ENCODE data around the gene S100A12. TPM values are rescaled to one million over a fixed set of nuclear protein-coding genes. Genes with fewer than 3 reads are reported as not detected.

S100A12 gene
- total RNA-seq, 1 donor from 2014 or later: 63.8 TPM

- no peak for DNase-seq
These were observed 50.5 kb downstream of the S100A12 start for GRCh38 chr1:153324912-153325311.

Small RNA genes lying within 50 kb of the gene (small RNA-seq; reads per million reads assigned to genes)
- not detected for gene RNU6-160P (ENCODE audit: low replicate concordance)
- not detected for gene S100A15A (ENCODE audit: low replicate concordance)

Other genes with a start within 250 kb of the S100A12 start
- 13.6 TPM for gene SPRR2G, start 224.7 kb downstream of the S100A12 start, total RNA-seq
- not detected for gene LELP1, start 172.2 kb downstream of the S100A12 start, total RNA-seq
- 187 TPM for gene PRR9, start 158.0 kb downstream of the S100A12 start, total RNA-seq
- 39.6 TPM for gene LORICRIN, start 115.9 kb downstream of the S100A12 start, total RNA-seq
- 4.4 TPM for gene PGLYRP3, start 62.7 kb downstream of the S100A12 start, total RNA-seq
- 4.3 TPM for gene PGLYRP4, start 26.8 kb downstream of the S100A12 start, total RNA-seq
- gene S100A9, start 17.8 kb downstream of the S100A12 start, total RNA-seq: 1,024 TPM
- gene S100A8, start 15.5 kb upstream of the S100A12 start, total RNA-seq: 337 TPM
- 0.30 TPM for gene S100A7A, start 40.9 kb upstream of the S100A12 start, total RNA-seq
- gene S100A7, start 85.0 kb upstream of the S100A12 start, total RNA-seq: 130 TPM
- gene S100A6, start 160.4 kb upstream of the S100A12 start, total RNA-seq: 161 TPM
- not detected for gene S100A5, start 165.3 kb upstream of the S100A12 start, total RNA-seq
- 102 TPM for gene S100A4, start 170.2 kb upstream of the S100A12 start, total RNA-seq
- gene S100A3, start 173.6 kb upstream of the S100A12 start, total RNA-seq: 36.0 TPM
- gene S100A2, start 190.2 kb upstream of the S100A12 start, total RNA-seq: 71.6 TPM
- gene S100A16, start 237.5 kb upstream of the S100A12 start, total RNA-seq: 103 TPM
- 141 TPM for gene S100A14, start 240.7 kb upstream of the S100A12 start, total RNA-seq

All from skin of body (tissue), 3 donors.